Osteoblast (primary cell): ENCODE results near the gene ATP11B. TPM values are rescaled to one million over a fixed set of nuclear protein-coding genes. Genes with fewer than 3 reads are reported as not detected.

Experiments used
- DNase-seq: peaks from one replicate; pipeline ENCODE4 v3.0.0; 2011; ENCODE audit warnings: low spot score, mixed read lengths; ENCODE audit not compliant: insufficient read length; ENCODE audit errors: missing footprints
- H2AFZ ChIP-seq: 2 replicates; pipeline ENCODE4 v1.6.0; 2011; ENCODE audit warnings: mild to moderate bottlenecking, low read length
- H3K27ac ChIP-seq: 2 replicates; pipeline ENCODE4 v1.5.1; 2011; ENCODE audit warnings: mild to moderate bottlenecking, low read depth, low read length, moderate library complexity
- H3K27me3 ChIP-seq: 2 replicates; pipeline ENCODE4 v1.6.0; 2012; ENCODE audit warnings: mild to moderate bottlenecking, control low read depth, inconsistent platforms, low read length, moderate library complexity; ENCODE audit not compliant: insufficient read depth
- H3K36me3 ChIP-seq: 2 replicates; pipeline ENCODE4 v1.5.1; 2011; ENCODE audit warnings: mild to moderate bottlenecking, low read length, control low read depth, moderate library complexity; ENCODE audit not compliant: insufficient read depth
- H3K4me1 ChIP-seq: 2 replicates; pipeline ENCODE4 v1.5.1; 2011; ENCODE audit warnings: mild to moderate bottlenecking, low read length, control low read depth, moderate library complexity; ENCODE audit not compliant: insufficient read depth
- H3K4me2 ChIP-seq: 2 replicates; pipeline ENCODE4 v1.6.0; 2011; ENCODE audit warnings: mild to moderate bottlenecking, low read length; ENCODE audit not compliant: insufficient read depth
- H3K4me3 ChIP-seq: fragments of 200-600 bp; sonication (generic); 3 replicates; pipeline ENCODE4 v1.5.1; 2012; ENCODE audit warnings: mild to moderate bottlenecking, low read length, inconsistent platforms; ENCODE audit not compliant: insufficient read depth
- H3K79me2 ChIP-seq: 2 replicates; pipeline ENCODE4 v1.6.0; 2012; ENCODE audit warnings: mild to moderate bottlenecking, low read length, control low read depth, inconsistent platforms; ENCODE audit not compliant: insufficient read depth
- H3K9me3 ChIP-seq: 2 replicates; pipeline ENCODE4 v1.5.1; 2011; ENCODE audit warnings: low read depth, low read length, control low read depth
- H4K20me1 ChIP-seq: 2 replicates; pipeline ENCODE4 v1.6.0; 2012; ENCODE audit warnings: mild to moderate bottlenecking, low read length, control low read depth; ENCODE audit not compliant: insufficient read depth
- CTCF ChIP-seq: IDR thresholded peaks from 2 replicates; pipeline ENCODE4 v1.5.1; 2011; ENCODE audit warnings: mild to moderate bottlenecking, low read depth, low read length, moderate library complexity; ENCODE audit errors: extremely low read depth
- total RNA-seq: library from RNA; depleted of rRNA; stranded (reverse); fragments of >200 nt; gene quantifications from 2 replicates; pipeline ENCODE4 v1.2.3, GENCODE V29; 2012

The ATP11B gene
- total RNA-seq, 1 donor: 71.3 TPM

DNA sequence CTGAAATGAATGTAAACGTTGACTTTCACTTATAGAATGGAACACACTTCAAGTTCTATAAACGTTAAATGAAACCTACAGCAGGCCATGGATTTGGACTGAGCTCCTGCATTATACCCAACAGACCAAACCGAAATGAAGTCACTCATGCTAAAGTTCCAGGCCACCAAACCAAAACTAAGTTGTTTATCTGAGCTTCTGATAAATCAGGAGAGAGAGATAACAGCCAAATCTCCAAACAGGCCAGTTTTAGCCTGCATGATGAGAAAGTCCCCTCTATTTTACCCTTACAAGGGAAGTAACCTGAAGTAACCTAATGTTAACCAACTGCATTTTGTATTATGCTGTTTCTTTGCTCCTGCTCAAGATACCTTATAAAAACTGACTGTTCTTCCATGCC lies 142.5 kb downstream of the ATP11B start:
- TF ChIP-seq CTCF: no peak
- Histone ChIP-seq H2AFZ (no peak overlapping the region), H3K4me2 (no peak overlapping the region), H3K36me3 (no peaks in the 10 kb centered on the region), H3K27me3 (no peaks in the 10 kb centered on the region), H3K27ac (no peak overlapping the region), H3K79me2 (no peaks in the 10 kb centered on the region), H3K4me1 (no peaks in the 10 kb centered on the region), H3K9me3 (no peaks in the 10 kb centered on the region), H3K4me3 (no peak overlapping the region), H4K20me1 (no peaks in the 10 kb centered on the region)
- no peak for DNase-seq

- no peak overlapping the region for H3K4me2 ChIP-seq
- no peaks in the 10 kb centered on the region for H3K79me2 ChIP-seq
These were observed 143.1 kb downstream of the ATP11B start for GRCh38 chr3:182936239-182936917.

GRCh38 chr3:182936918-182937285 lies 143.6 kb downstream of the ATP11B start:
- no peak for TF ChIP-seq CTCF
- Histone ChIP-seq H3K4me1 (no peaks in the 10 kb centered on the region), H2AFZ (no peak overlapping the region), H4K20me1 (no peaks in the 10 kb centered on the region), H3K9me3 (no peaks in the 10 kb centered on the region), H3K27me3 (no peaks in the 10 kb centered on the region), H3K4me2 (no peak overlapping the region), H3K79me2 (no peaks in the 10 kb centered on the region), H3K36me3 (no peaks in the 10 kb centered on the region), H3K27ac (no peak overlapping the region), H3K4me3 (no peak overlapping the region)
- no peak for DNase-seq

More at GRCh38 chr3:182936239-182936917, 143.1 kb downstream of the ATP11B start:
- no peaks in the 10 kb centered on the region for H3K27me3 ChIP-seq
- no peak overlapping the region for H3K27ac ChIP-seq
- H4K20me1 ChIP-seq: no peaks in the 10 kb centered on the region
- no peaks in the 10 kb centered on the region for H3K4me1 ChIP-seq
- DNase-seq: no peak
- no peaks in the 10 kb centered on the region for H3K36me3 ChIP-seq
- H3K4me3 ChIP-seq: no peak overlapping the region
- H3K9me3 ChIP-seq: no peaks in the 10 kb centered on the region
- no peak overlapping the region for H2AFZ ChIP-seq
- TF ChIP-seq CTCF: no peak

DNA sequence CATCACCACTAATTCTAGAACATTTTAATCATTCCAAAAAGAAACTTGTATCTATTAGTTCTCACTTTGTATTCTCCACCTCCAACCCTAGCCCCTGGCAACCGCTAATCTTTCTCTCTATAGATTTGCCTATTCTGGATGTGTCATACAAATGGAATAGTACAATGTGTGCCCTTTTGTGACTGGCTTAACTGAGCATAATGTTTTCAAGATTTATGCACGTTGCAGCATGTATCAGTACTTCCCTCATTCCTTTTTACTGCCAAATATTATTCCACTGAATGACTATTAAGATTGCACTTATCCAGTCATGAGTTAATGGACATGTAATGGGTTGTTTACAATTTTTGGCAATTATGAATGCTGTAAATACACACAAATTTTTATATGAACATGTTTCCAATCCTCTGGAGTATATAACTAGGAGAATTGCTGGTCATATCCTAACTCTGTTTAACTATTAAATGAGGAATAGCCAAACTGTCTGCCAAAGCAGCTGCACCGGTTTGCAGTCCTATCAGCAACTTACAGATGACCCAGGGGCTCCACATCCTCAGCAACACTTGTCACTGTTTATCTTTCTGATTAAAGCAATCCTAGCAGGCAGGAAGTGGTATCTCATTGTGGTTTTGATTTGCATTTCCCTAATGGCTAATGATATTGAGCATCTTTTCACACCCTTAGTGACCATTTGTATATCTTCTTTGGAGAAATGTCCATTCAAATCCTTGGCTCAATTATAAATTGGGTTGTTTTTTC lies 144.2 kb downstream of the ATP11B start:
- H4K20me1 ChIP-seq: no peaks in the 10 kb centered on the region
- no peak overlapping the region for H3K4me3 ChIP-seq
- DNase-seq: no peak
- TF ChIP-seq CTCF: no peak
- no peak overlapping the region for H3K4me2 ChIP-seq
- no peaks in the 10 kb centered on the region for H3K79me2 ChIP-seq
- no peaks in the 10 kb centered on the region for H3K36me3 ChIP-seq
- H3K27ac ChIP-seq: no peak overlapping the region
- H3K9me3 ChIP-seq: no peaks in the 10 kb centered on the region
- H3K4me1 ChIP-seq: no peaks in the 10 kb centered on the region
- H3K27me3 ChIP-seq: no peaks in the 10 kb centered on the region
- H2AFZ ChIP-seq: no peak overlapping the region
